Activated CD4-positive, alpha-beta T cell treated with anti-CD3 and anti-CD28 coated beads, Interleukin-2, amount 50 U/mL, for 4 hours (primary cell): ENCODE results near the gene TEX13C.
"Not testable (repeated sequence)": the region's sequence is repeated elsewhere in the genome, so short reads cannot be mapped to it uniquely, and the experiment has no call there.

ENCODE experiments used
- DNase-seq, 2 experiments: peaks; one replicate each; pipeline ENCODE4 v3.0.0-alpha.2; 2020

TEX13C gene

DNA sequence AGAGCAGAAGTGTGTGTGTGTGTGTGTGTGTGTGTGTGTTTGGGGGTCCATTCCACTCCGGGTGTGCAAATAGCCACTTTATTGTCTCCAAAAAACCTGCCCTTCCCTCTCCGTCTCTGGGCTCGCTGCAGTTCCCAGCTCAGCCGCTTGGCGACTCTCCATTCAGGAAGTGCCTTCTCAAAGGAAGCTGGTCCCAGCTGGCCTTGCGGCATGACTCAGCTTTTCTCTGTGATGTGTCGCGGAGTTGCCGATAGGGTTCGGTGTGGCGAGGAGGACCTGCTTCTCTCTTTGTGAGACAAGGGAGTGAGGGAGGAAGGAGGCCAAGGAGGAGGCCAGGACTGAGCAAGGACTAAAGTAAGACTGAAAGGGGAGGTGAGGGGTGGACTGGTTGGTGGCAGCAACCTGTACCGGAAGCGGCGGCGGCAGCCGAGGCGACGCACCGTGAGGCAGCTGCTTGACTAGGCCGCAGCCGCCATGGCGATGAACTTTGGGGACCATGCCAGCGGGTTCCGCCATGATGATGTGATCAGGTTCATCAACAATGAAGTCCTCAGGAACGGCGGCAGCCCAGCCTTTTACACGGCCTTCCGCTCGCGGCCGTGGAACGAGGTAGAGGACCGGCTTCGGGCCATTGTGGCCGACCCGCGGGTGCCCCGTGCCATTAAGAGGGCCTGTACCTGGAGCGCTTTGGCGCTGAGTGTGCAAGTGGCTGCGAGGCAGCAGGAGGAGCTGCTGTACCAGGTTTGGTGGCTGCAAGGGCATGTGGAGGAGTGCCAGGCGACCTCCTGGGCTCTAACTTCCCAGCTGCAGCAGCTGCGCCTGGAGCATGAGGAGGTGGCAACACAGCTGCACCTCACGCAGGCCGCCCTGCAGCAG, at the start of gene TEX13C:
Gene TEX13C, plus strand, starts transcription at position 226 of the 876 bp plus-strand sequence. Its CDS starts 249 bp downstream, at position 475.
- no peak for DNase-seq

DNA sequence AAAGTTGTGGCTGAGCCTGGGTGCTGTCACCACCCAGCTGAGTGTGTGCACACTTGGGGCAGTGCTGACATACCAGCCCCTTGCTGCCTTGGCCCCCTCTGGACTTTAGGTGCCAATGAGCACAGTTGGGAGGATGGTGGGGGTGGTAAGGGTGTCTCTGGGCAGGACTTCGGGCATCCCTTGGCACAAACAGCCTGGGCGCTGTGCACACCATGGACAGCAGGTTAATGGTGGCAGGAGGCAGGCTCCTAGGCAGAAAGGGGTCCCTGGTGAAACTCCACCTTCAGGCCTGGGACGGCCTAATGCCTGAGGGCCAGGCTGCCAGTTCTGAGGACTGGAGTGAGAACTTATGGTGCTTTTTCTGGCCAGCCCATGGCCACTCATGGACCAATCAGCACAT, 32.4 kb upstream of the TEX13C start:
- DNase-seq: no peak

DNA sequence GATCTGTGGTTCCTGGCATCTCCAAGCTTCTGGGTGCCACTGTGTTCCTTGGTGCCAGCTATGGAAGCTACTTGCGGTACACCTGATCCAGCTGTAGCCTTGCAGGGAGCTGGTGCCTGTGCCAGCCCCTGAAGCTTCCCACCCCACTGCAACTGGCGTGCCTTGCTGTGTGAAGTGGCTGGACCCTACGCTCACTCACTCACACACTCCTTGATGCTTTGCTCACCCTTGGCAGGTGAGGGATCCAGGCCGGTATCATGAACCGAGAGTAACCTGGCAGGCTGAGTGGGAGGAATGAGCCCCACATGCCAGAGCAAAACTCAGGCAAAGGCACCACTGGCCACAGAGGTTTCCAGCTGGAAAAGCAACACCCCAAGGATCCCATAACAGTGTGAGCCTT, 31.3 kb upstream of the TEX13C start:
- no peak for DNase-seq

DNA sequence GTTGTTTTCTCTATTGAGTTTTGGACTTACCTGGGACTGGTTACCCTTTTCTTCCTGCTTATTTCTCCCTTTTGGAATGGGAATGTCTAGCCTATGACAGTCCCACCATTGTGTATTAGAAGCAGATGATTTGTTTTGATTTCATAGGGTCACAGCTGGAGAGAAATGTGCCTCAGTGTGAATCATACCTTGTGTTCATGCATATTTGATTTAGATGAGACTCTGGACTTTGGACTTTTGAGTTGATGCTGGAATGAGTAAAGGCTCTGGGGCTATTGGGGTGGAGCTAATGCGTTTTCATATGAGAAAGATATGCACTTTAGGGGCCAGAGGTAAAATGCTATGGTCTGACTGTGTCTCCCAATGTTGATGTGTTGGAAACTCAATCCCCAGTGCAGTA, 30.5 kb upstream of the TEX13C start:
- no peak for DNase-seq

DNA sequence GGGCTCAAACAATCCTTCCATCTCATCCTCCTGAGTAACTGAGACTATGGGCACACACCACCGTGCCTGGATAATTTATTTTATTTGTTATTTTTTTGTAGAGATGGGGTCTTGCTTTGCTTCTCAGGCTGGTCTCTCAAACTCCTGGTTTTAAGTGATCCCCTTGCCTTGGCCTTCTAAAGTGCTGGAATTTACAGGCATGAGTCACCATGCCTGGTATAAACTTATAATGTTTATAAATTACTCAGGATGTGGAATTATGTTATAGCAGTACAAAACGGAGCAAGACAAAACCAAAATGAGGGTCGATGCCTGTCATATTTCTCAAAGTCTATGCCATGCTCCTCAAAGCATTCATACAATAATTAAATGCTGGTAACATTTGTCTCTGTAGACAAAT, 29.8 kb upstream of the TEX13C start:
- no peak for DNase-seq

DNA sequence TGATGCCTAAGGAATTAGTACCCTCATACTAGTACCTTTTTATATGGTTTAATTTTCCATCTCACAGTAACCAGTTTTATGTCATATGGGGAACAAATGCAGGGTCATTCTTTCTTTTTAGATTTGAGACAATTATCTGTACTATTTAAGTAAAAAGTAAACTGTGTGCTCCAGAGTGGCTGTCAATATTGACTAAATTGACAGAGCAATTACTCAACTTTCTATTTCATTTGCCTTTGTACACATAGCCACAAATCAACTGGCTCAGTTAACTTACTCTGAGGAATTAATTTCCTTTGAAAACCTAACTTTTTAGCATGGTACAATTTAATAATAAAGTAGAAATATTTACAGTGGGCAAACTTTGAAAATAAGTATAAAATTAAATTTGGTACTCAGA, 28.5 kb upstream of the TEX13C start:
- no peak for DNase-seq

DNA sequence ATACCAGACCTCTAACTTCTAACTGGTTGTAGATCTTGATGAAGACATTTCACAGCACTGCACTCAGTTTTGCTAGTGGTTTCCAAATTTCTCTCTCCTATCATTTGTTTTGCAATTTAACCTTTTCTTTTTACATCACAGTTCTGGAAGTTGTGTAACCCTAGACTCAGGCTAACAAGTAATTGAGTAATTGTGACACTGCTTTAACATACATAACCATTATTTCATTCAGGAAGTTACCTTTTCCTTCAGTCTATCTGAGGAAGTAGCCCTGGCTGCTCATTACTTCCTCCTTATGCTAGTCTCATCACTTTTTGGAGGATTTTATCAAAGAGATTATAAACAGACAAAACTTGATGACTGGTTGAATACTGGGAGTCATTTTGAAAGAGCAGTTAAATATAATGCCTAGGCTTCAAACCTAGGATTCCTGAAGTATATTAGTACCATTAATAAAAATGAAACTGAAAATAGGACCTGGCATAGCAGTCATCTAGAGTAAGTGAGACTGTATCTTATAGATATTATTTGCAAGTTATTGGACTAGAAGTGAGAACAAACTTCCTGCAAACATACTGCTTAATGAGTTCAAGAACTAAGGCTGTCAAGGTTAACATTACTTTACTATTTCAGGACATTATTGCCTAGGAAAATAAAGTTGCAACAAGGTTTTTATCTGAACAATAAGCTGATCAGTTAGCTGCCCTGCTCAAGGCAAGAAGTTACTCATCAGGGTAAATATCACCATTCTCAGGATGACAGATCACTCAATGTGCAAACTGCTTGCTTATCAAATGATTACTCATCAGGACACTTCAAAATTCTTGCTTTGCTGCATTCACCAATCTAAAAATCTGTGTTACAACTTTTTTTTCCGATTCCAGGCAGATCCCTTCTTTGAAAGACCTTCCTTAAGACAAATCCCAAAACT, 25.6 kb upstream of the TEX13C start:
- no peak for DNase-seq

DNA sequence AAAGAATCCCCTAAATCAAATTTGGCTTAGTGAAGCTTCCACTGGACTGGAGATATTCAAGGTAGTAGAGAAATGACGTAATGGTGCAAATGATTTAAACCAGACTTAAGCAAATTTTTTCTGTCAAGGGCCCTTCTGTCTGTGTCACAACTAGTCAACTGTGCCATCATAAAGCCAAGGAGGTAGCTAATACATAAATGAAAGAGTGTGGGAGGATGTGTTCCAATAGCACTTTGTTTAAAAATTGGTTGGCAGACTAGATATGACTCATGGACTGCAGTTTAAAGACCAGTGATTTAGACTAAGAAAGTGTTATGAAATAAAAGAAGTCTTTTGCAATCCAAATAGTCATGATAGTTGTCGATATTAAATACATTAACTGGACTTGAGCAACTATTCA, 24.3 kb upstream of the TEX13C start:
- DNase-seq: no peak

DNA sequence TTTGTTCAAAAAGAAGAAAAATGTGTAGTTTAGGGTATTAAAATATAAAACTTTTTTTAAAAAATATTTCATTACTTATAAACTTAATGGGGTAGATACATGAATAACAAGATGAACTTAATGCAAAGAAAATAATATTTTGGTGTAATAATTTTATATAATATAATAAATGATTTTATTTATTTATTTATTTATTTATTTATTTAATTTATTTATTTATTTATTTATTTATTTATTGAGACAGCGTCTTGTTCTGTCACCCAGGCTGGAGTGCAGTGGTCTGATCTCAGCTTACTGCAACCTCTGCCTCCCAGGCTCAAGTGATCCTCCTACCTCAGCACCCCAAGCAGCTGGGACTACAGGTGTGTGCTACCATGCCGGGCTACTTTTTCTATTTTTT, 20.8 kb upstream of the TEX13C start:
- DNase-seq: no peak

DNA sequence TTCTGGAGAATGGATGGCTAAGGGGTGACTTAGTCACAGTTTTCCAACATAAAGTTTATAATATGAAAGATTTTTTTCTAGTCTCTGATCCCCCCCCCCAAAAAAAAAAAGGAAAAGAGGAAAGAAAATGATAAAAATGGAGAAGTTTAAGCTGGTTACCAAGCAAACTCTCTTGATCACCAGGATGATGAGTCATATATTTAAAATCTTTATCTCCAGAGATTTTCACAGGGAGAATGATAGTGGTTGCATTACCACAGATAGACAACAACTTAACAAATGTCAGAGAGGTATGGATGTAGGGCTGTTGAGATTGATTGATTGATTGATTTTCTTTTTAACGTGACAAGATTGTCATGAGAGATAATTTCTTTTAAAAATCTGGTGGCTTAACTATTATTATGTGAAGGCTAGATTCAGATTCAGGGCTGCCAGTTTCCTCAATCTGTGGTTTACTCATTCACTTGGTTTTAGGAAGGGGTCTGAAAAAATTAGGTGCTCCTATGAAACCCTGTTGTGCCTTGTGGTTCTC, 13.3 kb upstream of the TEX13C start:
- no peak for DNase-seq

DNA sequence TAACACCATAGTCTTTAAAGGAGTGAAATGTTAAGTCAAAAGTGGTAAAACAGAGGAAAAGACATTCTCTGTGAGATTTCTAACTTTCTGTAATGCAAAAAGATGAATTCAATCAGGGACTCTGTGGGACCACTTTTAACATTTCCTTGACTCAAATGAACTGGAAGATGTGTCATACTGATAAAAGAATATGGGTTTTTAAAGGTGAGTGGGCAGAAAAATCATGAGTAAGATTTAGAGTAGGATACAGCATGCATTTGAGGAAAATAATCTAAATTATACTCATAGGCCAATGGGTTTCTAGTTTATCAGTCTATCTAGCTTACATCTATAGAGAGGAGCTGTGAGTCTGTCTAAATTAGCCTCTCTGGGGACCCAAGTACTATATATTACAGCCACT, 11.0 kb upstream of the TEX13C start:
- no peak for DNase-seq

DNA sequence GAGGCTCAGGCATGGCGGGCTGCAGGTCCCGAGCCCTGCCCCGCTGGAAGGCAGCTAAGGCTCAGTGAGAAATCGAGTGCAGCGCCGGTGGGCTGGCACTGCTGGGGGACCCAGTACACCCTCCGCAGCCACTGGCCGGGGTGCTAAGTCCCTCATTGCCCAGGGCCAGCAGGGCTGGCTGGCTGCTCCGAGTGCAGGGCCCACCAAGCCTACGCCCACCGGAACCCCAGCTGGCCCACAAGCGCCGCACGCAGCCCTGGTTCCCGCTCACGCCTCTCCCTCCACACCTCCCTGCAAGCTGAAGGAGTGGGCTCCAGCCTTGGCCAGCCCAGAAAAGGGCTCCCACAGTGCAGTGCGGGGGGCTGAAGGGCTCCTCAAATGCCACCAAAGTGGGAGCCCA, 505 bp upstream of the TEX13C start:
- DNase-seq: not testable (repeated sequence)

DNA sequence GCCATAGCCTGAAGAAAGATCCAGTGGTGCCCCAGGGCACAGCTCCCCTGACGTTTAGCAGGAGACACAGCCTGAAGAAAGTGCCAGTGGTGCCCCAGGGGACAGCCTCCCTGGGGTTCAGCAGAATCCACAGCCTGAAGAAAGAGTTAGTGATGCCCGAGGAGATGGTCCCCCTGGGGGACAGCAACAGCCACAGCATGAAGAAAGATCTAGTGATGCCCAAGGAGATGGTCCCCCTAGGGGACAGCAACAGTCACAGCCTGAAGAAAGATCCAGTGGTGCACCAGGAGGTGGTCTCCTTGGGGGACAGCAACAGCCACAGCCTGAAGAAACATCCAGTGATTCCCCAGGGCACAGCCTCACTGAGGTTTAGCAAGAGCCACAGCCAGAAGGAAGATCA, 2.8 kb downstream of the TEX13C start:
- DNase-seq: no peak

DNA sequence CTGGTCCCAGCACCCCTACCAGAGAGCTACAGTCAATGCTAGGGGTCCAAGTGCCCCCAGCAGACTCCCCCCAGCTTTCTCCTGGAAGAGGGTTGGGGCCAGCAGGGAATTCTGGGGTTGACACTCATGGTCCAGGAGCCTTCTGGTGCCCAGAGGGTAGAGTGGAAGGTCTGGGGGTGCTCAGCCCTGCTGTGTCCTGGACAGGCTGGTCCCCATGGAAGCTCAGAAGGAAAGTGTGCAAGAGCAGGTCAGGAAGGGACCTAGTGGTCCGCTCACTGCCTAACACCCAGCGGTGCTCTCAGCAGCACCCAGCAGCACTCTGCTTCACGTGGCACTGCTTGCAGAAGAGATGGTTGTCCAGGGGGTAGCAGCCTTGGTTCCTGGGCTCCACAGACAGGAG, 6.9 kb downstream of the TEX13C start:
- no peak for DNase-seq

DNA sequence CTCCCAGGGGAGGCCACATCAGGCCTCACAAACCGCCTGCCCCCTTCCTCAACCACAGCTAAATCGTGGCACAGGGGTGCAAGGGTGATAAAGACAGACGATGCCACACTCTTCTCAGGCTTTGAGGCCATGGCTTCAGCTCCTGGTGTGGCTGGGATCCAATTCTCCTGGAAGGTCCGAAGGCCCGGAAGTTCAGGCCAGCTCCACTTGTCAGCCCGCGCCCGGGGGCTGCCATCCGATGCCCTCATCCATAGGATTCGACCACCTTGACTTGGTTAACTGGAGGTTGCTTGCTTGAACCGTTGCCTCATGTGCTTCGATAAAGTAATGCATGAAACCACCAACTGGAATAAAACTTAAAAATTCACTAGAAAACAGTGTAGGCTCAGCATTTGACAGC, 8.2 kb downstream of the TEX13C start:
- DNase-seq: no peak

DNA sequence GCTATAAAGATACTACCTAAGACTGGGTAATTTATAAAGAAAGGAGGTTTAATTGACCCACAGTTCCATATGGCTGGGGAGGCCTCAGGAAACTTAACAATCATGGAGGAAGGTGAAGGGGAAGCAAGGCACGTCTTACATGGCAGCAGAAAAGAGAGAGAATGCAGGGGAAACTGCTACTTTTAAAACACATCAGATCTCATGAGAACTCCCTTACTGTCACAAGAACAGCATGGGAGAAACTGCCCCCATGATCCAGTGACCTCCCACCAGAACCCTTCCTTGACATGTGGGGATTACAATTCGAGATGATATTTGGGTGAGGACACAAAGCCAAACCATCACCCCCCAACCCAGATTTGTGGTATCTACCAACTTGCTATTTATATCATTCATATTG, 13.9 kb downstream of the TEX13C start:
- DNase-seq: no peak

DNA sequence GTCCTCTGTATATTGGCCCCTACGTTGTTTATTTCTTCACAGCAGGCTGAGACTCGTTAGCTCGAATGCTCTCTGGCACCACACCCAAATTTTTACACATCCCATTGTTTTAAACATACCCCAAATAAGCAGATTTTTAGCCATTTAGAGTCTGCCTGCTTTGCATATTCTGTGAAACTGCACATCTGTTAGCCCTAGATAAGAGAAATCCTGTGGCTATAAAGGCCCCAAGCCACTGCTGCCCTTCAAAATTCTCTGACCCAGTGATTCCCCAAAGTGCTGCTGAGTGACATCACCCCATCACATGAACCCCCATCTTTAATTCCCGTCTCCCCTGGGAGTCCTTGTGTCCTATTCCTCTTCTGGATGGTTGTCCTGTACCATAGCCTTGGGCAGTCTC, 20.8 kb downstream of the TEX13C start:
- no peak for DNase-seq

DNA sequence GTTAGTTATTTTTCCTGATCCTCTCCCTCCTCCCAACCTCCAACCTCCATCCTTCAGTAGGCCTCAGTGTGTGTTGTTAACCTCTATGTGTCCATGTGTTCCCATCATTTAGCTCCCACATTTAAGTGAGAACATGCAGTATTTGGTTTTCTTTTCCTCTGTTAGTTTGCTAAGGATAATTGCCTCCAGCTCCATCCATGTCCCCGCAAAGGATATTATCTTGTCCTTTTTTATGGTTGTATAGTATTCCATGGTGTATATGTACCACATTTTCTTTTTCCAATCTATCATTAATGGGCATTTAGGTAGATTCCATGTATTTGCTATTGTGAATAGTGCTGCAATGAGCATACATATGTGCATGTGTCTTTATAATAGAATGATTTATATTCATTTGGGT, 54.5 kb downstream of the TEX13C start:
- DNase-seq: no peak
